Osteoblast (primary cell): ENCODE measurements around the gene RAP1B. TPM values are rescaled to one million over a fixed set of nuclear protein-coding genes. Genes with fewer than 3 reads are reported as not detected.

Experiments
- DNase-seq: peaks from one replicate; pipeline ENCODE4 v3.0.0; 2011; ENCODE audit warnings: low spot score, mixed read lengths; ENCODE audit not compliant: insufficient read length; ENCODE audit errors: missing footprints
- H2AFZ ChIP-seq: 2 replicates; pipeline ENCODE4 v1.6.0; 2011; ENCODE audit warnings: mild to moderate bottlenecking, low read length
- H3K27ac ChIP-seq: 2 replicates; pipeline ENCODE4 v1.5.1; 2011; ENCODE audit warnings: mild to moderate bottlenecking, low read depth, low read length, moderate library complexity
- H3K27me3 ChIP-seq: 2 replicates; pipeline ENCODE4 v1.6.0; 2012; ENCODE audit warnings: mild to moderate bottlenecking, control low read depth, inconsistent platforms, low read length, moderate library complexity; ENCODE audit not compliant: insufficient read depth
- H3K36me3 ChIP-seq: 2 replicates; pipeline ENCODE4 v1.5.1; 2011; ENCODE audit warnings: mild to moderate bottlenecking, low read length, control low read depth, moderate library complexity; ENCODE audit not compliant: insufficient read depth
- H3K4me1 ChIP-seq: 2 replicates; pipeline ENCODE4 v1.5.1; 2011; ENCODE audit warnings: mild to moderate bottlenecking, low read length, control low read depth, moderate library complexity; ENCODE audit not compliant: insufficient read depth
- H3K4me2 ChIP-seq: 2 replicates; pipeline ENCODE4 v1.6.0; 2011; ENCODE audit warnings: mild to moderate bottlenecking, low read length; ENCODE audit not compliant: insufficient read depth
- H3K4me3 ChIP-seq: fragments of 200-600 bp; sonication (generic); 3 replicates; pipeline ENCODE4 v1.5.1; 2012; ENCODE audit warnings: mild to moderate bottlenecking, low read length, inconsistent platforms; ENCODE audit not compliant: insufficient read depth
- H3K79me2 ChIP-seq: 2 replicates; pipeline ENCODE4 v1.6.0; 2012; ENCODE audit warnings: mild to moderate bottlenecking, low read length, control low read depth, inconsistent platforms; ENCODE audit not compliant: insufficient read depth
- H3K9me3 ChIP-seq: 2 replicates; pipeline ENCODE4 v1.5.1; 2011; ENCODE audit warnings: low read depth, low read length, control low read depth
- H4K20me1 ChIP-seq: 2 replicates; pipeline ENCODE4 v1.6.0; 2012; ENCODE audit warnings: mild to moderate bottlenecking, low read length, control low read depth; ENCODE audit not compliant: insufficient read depth
- CTCF ChIP-seq: IDR thresholded peaks from 2 replicates; pipeline ENCODE4 v1.5.1; 2011; ENCODE audit warnings: mild to moderate bottlenecking, low read depth, low read length, moderate library complexity; ENCODE audit errors: extremely low read depth
- total RNA-seq: library from RNA; depleted of rRNA; stranded (reverse); fragments of >200 nt; gene quantifications from 2 replicates; pipeline ENCODE4 v1.2.3, GENCODE V29; 2012

Gene RAP1B
- total RNA-seq, 1 donor = 243 TPM

GRCh38 chr12:68585966-68586365, 24.7 kb upstream of the RAP1B start:
- Histone ChIP-seq H3K4me2 (no peak overlapping the region), H3K4me1 (peaks cover 3% of the 10 kb centered on the region), H3K36me3 (no peaks in the 10 kb centered on the region), H2AFZ (no peak overlapping the region), H3K27ac (no peak overlapping the region), H3K4me3 (no peak overlapping the region), H3K79me2 (no peaks in the 10 kb centered on the region), H4K20me1 (no peaks in the 10 kb centered on the region), H3K27me3 (no peaks in the 10 kb centered on the region), H3K9me3 (no peaks in the 10 kb centered on the region)
- TF ChIP-seq CTCF = no peak
- no peak for DNase-seq

- Histone ChIP-seq H2AFZ (peak overlapping the region; percentile 66), H3K27ac (no peak overlapping the region), H3K79me2 (no peaks in the 10 kb centered on the region), H3K27me3 (no peaks in the 10 kb centered on the region), H3K4me3 (no peak overlapping the region), H3K36me3 (no peaks in the 10 kb centered on the region), H3K4me1 (peaks cover 3% of the 10 kb centered on the region), H3K4me2 (no peak overlapping the region), H4K20me1 (no peaks in the 10 kb centered on the region), H3K9me3 (no peaks in the 10 kb centered on the region)
- no peak for TF ChIP-seq CTCF
- no peak for DNase-seq
Observed at GRCh38 chr12:68587448-68587873, 23.2 kb upstream of the RAP1B start.

GRCh38 chr12:68589194-68589593, 21.5 kb upstream of the RAP1B start:
- no peak for TF ChIP-seq CTCF
- Histone ChIP-seq H3K36me3 (no peaks in the 10 kb centered on the region), H2AFZ (no peak overlapping the region), H4K20me1 (no peaks in the 10 kb centered on the region), H3K4me2 (no peak overlapping the region), H3K27me3 (no peaks in the 10 kb centered on the region), H3K27ac (no peak overlapping the region), H3K4me3 (no peak overlapping the region), H3K9me3 (no peaks in the 10 kb centered on the region), H3K79me2 (no peaks in the 10 kb centered on the region), H3K4me1 (peaks cover 1% of the 10 kb centered on the region)
- DNase-seq = no peak

- no peaks in the 10 kb centered on the region for H3K36me3 ChIP-seq
- H4K20me1 ChIP-seq = no peaks in the 10 kb centered on the region
Observed at GRCh38 chr12:68591734-68592418, 18.8 kb upstream of the RAP1B start.

More at GRCh38 chr12:68591734-68592418, 18.8 kb upstream of the RAP1B start:
- Histone ChIP-seq H3K27me3 (no peaks in the 10 kb centered on the region), H3K4me1 (no peaks in the 10 kb centered on the region), H3K4me3 (no peak overlapping the region), H2AFZ (no peak overlapping the region), H3K4me2 (no peak overlapping the region), H3K9me3 (no peaks in the 10 kb centered on the region), H3K27ac (no peak overlapping the region), H3K79me2 (no peaks in the 10 kb centered on the region)
- no peak for TF ChIP-seq CTCF
- no peak for DNase-seq
